Measurements from ENCODE around the gene GATB.

DNA sequence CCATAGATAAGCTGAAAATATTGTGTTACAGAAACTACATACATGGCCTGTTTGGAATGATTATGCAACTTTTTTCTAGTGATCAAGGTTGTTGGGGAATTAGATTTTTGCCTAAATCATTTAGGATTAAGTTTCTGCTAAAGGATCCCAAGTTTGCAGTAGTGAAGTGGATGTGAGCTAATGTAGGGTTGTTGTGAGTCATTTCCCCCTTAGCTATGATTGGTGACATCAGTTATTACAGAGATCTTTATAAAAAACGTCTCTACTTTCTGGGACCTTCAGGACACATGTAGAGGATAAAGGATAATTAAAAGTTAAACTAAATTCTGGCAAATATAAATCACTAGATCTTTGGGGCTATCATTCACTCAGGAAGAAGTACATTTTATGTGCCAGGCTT is 133.3 kb downstream of the GATB start:
- TF ChIP-seq GABPA (IDR thresholded peaks at IDR 0.05; ENCODE audit: low read depth) (no peak), POLR2AphosphoS5 (IDR thresholded peaks at IDR 0.05; ENCODE audit: low read depth) (no peak), SPI1 (IDR thresholded peaks at IDR 0.05; ENCODE audit: borderline replicate concordance, low read depth) (no peak)
- TF ChIP-seq, protein P1, sequence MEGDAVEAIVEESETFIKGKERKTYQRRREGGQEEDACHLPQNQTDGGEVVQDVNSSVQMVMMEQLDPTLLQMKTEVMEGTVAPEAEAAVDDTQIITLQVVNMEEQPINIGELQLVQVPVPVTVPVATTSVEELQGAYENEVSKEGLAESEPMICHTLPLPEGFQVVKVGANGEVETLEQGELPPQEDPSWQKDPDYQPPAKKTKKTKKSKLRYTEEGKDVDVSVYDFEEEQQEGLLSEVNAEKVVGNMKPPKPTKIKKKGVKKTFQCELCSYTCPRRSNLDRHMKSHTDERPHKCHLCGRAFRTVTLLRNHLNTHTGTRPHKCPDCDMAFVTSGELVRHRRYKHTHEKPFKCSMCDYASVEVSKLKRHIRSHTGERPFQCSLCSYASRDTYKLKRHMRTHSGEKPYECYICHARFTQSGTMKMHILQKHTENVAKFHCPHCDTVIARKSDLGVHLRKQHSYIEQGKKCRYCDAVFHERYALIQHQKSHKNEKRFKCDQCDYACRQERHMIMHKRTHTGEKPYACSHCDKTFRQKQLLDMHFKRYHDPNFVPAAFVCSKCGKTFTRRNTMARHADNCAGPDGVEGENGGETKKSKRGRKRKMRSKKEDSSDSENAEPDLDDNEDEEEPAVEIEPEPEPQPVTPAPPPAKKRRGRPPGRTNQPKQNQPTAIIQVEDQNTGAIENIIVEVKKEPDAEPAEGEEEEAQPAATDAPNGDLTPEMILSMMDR (IDR thresholded peaks at IDR 0.05; ENCODE audit: insufficient read depth, low read length), result no peak
- TF ChIP-seq, protein P2, sequence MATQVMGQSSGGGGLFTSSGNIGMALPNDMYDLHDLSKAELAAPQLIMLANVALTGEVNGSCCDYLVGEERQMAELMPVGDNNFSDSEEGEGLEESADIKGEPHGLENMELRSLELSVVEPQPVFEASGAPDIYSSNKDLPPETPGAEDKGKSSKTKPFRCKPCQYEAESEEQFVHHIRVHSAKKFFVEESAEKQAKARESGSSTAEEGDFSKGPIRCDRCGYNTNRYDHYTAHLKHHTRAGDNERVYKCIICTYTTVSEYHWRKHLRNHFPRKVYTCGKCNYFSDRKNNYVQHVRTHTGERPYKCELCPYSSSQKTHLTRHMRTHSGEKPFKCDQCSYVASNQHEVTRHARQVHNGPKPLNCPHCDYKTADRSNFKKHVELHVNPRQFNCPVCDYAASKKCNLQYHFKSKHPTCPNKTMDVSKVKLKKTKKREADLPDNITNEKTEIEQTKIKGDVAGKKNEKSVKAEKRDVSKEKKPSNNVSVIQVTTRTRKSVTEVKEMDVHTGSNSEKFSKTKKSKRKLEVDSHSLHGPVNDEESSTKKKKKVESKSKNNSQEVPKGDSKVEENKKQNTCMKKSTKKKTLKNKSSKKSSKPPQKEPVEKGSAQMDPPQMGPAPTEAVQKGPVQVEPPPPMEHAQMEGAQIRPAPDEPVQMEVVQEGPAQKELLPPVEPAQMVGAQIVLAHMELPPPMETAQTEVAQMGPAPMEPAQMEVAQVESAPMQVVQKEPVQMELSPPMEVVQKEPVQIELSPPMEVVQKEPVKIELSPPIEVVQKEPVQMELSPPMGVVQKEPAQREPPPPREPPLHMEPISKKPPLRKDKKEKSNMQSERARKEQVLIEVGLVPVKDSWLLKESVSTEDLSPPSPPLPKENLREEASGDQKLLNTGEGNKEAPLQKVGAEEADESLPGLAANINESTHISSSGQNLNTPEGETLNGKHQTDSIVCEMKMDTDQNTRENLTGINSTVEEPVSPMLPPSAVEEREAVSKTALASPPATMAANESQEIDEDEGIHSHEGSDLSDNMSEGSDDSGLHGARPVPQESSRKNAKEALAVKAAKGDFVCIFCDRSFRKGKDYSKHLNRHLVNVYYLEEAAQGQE (IDR thresholded peaks at IDR 0.05; ENCODE audit: insufficient replicate concordance, low read depth), result no peak

Data from HL-60 (cell line).